Ovary (tissue), 9 donors: ENCODE results near the gene TMEM184A. TPM values are rescaled to one million over a fixed set of nuclear protein-coding genes. Genes with fewer than 3 reads are reported as not detected.
A peak's percentile ranks its signal among the peaks of the same experiment; 100 is the strongest.

Source experiments
- DNase-seq, 5 donors: peaks; one replicate each; pipeline ENCODE4 v3.0.0-alpha.2; 2019 to 2020
- H3K27ac ChIP-seq, 2 donors: fragments of 200-600 bp; one replicate each; pipeline versions ENCODE4 v1.5.1 to v1.8.0; 2019 to 2022
- H3K27me3 ChIP-seq: fragments of 200-600 bp; one replicate; pipeline ENCODE4 v1.8.0; 2022
- H3K36me3 ChIP-seq: fragments of 200-600 bp; sonication (generic); one replicate; pipeline ENCODE4 v1.5.1; 2019
- H3K4me1 ChIP-seq: one replicate; pipeline ENCODE4 v1.8.1; 2013; ENCODE audit warnings: mild to moderate bottlenecking, moderate library complexity; ENCODE audit not compliant: insufficient read depth
- H3K4me3 ChIP-seq: fragments of 200-600 bp; sonication (generic); one replicate; pipeline ENCODE4 v1.5.1; 2017
- H3K9me3 ChIP-seq, 2 donors: fragments of 200-600 bp in 1 of 2; sonication (generic) in 1 of 2; one replicate each; pipeline versions ENCODE4 v1.5.1 to v1.8.1; 2013 to 2019; ENCODE audit warnings: mild to moderate bottlenecking in 1 of 2, moderate library complexity in 1 of 2
- CTCF ChIP-seq, 3 donors: fragments of 450-650 bp in 2 of 3; fragments of 200-600 bp in 1 of 3; IDR thresholded peaks; one replicate each; pipeline versions ENCODE4 v1.5.1 to v1.8.0; 2016 to 2022; ENCODE audit warnings: antibody characterized with exemption in 3 of 3, mild to moderate bottlenecking in 1 of 3
- EP300 ChIP-seq: sonication (generic); formaldehyde crosslinking; IDR thresholded peaks from one replicate; pipeline ENCODE4 v1.6.1; 2017; ENCODE audit warnings: antibody characterized with exemption
- POLR2A ChIP-seq: fragments of 450-650 bp; IDR thresholded peaks from one replicate; pipeline ENCODE4 v1.6.1; 2017; ENCODE audit warnings: antibody characterized with exemption, mild to moderate bottlenecking, moderate library complexity
- WGBS, 3 donors: extraction: QIAGEN DNeasy Blood & Tissue Kit in 1 of 3; methylation state at CpG; one replicate each; pipeline versions ENCODE4 v1.1.5 to v1.1.7; 2013 to 2017; 5-methylcytosine and 5-hydroxymethylcytosine counted together
- intact Hi-C, 4 donors: fragments of 100-400 bp; cut with DNase I; formaldehyde crosslinking; loops; one replicate each; pipeline versions ENCODE4 v1.11.0 to v1.15.1; 2022 to 2023
- polyA plus RNA-seq, 2 donors: library from polyadenylated mRNA; stranded (reverse); fragments of 200-250 nt in 1 of 2; fragments of 350-450 nt in 1 of 2; fragmentation: Illumina TruSeq in 1 of 2; extraction: RNeasy Lipid Tissue Mini Kit (QIAGEN cat#74804) in 1 of 2; gene quantifications; one replicate each; pipeline ENCODE4 v1.2.3, GENCODE V29; 2013 to 2014
- total RNA-seq, 7 donors: library from RNA; depleted of rRNA in 2 of 7; stranded (reverse); fragments of >200 nt in 2 of 7; fragmentation: NEBNext Ultra II Directional in 3 of 7; extraction: Animal tissue kit (Norgen Biotek cat#: 25700) in 3 of 7; gene quantifications; one replicate each; pipeline versions ENCODE4 v1.1.0 to v1.2.4, GENCODE V29; 2016 to 2023
- donor health status: DM: no; HTN: no; CAD: no; lungs with moderate emphysema.
- donor health status: DM: no; HTN: no; CAD: no.
- donor health status: Bipolar disorder and iron deficiency.
- donor health status: DM: yes; HTN: yes; CAD: no.
- donor health status: DM: no; HTN: no; CAD: no.
- donor health status: DM: yes; HTN: yes; CAD: no.

The TMEM184A gene
- total and polyA plus RNA-seq, 9 donors, result 0.05 to 8.4 (median 1.6) TPM; not detected in 2

GRCh38 chr7:1541431-1542162 lies 14.4 kb downstream of the TMEM184A start:
- no peak for DNase-seq
- intact Hi-C loops, result no loop called here
- no peak for TF ChIP-seq CTCF (IDR thresholded peaks at IDR 0.05)
- no peak for TF ChIP-seq POLR2A
- TF ChIP-seq EP300, result no peak
- Histone ChIP-seq H3K27me3 (no peaks in the 10 kb centered on the region), H3K4me3 (no peak overlapping the region), H3K9me3 (no peaks in the 10 kb centered on the region), H3K4me1 (peaks cover 9% of the 10 kb centered on the region), H3K27ac (no peak overlapping the region), H3K36me3 (no peaks in the 10 kb centered on the region)
- 87 to 89% (median 88%) methylated on average over 33 of the region's 33 CpGs for WGBS, 3 donors

- Histone ChIP-seq H3K27me3 (no peaks in the 10 kb centered on the region), H3K27ac (no peak overlapping the region), H3K9me3 (no peaks in the 10 kb centered on the region), H3K4me3 (no peak overlapping the region), H3K36me3 (no peaks in the 10 kb centered on the region), H3K4me1 (peaks cover 13% of the 10 kb centered on the region)
- peak in 1 of 5 donors; percentile 13 for DNase-seq
- intact Hi-C loops, result no loop called here
- TF ChIP-seq POLR2A, result no peak
- TF ChIP-seq CTCF (IDR thresholded peaks at IDR 0.05), result no peak
- no peak for TF ChIP-seq EP300
- 85 to 90% (median 87%) methylated on average over 29 to 31 of the region's 31 CpGs for WGBS, 3 donors
Observed at GRCh38 chr7:1540776-1541271, 15.2 kb downstream of the TMEM184A start.

- peaks cover 13% of the 10 kb centered on the region for H3K4me1 ChIP-seq
- no peaks in the 10 kb centered on the region for H3K27me3 ChIP-seq
- 92 to 93% (median 93%) methylated on average over 68 to 73 of the region's 73 CpGs for WGBS, 3 donors
- no peaks in the 10 kb centered on the region for H3K36me3 ChIP-seq
- H3K9me3 ChIP-seq, result no peaks in the 10 kb centered on the region
- no peak overlapping the region for H3K27ac ChIP-seq
- intact Hi-C loops, result loop anchor here in 1 of 4 donors (5.0 kb wide), 1 partner anchor 32 kb away; the partner anchor contains the start of gene PSMG3
- no peak overlapping the region for H3K4me3 ChIP-seq
- DNase-seq, result peak in 1 of 5 donors; percentile 16
- no peak for TF ChIP-seq CTCF (IDR thresholded peaks at IDR 0.05)
- TF ChIP-seq EP300, result no peak
- TF ChIP-seq POLR2A, result no peak
Observed at GRCh38 chr7:1539882-1540775, 15.9 kb downstream of the TMEM184A start.

GRCh38 chr7:1539181-1539881 lies 16.7 kb downstream of the TMEM184A start:
- Histone ChIP-seq H3K4me3 (no peak overlapping the region), H3K27ac (peak overlapping the region; percentile 66 to 91), H3K9me3 (no peaks in the 10 kb centered on the region), H3K4me1 (peaks cover 13% of the 10 kb centered on the region), H3K36me3 (no peaks in the 10 kb centered on the region), H3K27me3 (no peaks in the 10 kb centered on the region)
- peak in 3 of 5 donors; percentile 21 to 54 (median 47) for DNase-seq
- TF ChIP-seq POLR2A, result no peak
- no peak for TF ChIP-seq CTCF (IDR thresholded peaks at IDR 0.05)
- no peak for TF ChIP-seq EP300
- WGBS, 3 donors, result 89 to 91% (median 90%) methylated on average over 30 to 36 of the region's 36 CpGs
- intact Hi-C loops, result loop anchor here in 1 of 4 donors (5.0 kb wide), 1 partner anchor 33 kb away; the partner anchor contains the start of gene PSMG3
